Stimulated activated CD4-positive, alpha-beta T cell treated with anti-CD3 and anti-CD28 coated beads, Interleukin-15, amount 100 ng/mL, for 24 hours (primary cell): Measurements from ENCODE around the gene BLID.

Experiments used
- DNase-seq: peaks from one replicate; pipeline ENCODE4 v3.0.0-alpha.2; 2020

Gene BLID

DNA sequence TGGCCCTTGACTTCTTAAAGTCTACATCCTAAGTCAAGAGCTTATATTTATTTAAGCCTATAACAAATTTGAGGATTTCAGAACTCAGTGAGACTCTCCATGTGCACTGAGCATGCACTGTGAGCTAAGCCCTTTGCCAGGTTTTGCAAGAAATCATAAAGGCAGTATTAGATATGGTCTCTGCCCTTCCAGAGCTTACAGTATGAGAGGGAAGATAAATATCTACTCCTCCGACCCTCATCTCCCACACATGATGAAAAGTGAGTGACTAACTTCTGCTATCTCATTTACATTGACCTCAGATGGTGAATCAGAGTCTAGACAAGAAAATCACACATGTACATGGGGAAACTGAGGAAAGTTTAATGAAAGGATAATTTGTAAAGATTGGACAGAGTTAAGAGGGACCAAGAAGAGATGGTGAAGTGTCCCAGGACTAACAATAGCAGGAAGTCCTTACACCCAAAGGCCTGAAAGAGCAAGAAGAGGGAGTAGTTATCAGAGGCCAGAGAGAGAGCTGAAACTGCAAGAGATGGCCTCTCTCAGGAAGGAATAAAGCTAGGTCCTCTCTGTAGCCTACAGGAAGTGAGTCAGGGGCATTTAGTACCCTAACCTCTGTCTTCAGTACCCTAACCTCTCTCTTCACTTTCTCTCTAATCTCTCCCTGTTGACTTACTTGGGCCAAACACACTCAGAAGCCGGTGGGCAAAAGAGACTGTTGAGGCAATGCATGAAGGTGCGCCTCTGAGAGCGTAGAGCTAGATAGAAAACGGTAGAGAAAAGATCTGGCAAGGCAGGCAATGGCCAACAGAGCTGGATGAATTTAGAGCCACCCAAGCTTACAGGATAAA is 23.0 kb upstream of the BLID start:
- no peak for DNase-seq

DNA sequence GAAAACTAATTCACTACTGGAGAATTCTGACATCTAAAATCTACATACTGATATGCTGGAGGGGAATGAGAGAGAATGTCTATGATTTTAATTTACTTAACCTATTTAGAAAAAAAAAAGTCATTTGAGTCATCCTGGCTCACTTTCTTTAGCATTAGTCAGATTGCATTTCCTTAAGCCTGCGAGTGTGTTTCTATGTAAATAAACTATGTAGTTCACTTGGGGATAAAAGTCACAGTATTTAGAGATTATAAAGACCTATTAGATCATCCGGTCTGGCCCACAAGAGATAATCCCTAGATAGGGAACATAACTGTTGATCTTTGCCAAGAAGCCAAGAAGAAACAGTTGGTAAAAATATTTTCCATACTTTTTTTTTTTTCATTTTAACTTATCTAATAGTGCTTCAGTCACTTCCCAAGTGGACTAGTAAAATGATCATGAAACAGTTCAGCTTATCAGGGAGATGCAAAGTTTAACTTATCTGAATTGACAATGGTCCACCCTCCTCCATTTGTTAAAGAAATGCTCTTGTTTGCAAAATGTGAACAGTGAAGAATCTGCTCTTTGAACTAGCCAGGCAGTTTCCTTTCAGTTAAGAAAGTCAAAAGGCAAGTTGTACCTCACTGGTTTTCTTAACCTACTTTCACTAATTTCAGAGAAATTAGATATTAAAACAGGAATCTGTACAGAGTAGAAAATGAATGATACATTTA is 21.2 kb upstream of the BLID start:
- DNase-seq, result no peak

DNA sequence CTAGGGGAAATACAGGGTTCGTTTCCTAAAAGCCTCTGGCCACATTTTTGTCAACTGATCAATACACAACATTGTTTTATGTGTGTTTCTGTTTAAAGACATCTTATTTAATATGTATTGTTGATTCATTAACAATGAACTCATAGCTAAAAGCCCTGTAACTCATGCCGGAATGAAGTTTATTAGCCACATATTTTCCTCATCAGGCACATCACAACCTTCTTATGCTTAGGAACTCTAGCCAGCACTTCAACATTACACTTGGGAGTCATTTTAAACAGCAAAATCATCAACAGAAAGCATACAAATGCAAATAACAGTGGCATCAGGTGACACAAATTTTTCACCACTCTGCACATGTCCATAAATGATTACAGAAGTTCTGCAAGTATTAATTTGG is 15.1 kb upstream of the BLID start:
- no peak for DNase-seq

DNA sequence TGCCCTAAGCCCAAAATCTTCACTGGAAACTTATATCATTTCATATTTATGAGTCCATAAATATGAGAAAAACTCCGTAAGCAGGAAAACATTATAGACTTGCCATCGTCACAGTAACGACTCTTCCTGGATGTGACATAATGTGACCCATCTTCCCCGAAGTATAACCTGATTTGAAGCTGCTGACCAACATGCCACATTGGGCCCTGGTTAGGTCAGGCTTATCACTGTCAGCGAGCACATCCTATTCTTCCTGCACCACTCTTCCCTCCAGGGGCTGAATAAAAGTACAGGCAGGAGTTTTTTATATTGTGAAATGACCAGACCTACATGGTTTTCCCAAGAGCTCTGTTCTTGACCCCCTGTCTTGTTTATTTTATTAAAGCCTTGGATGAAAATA is 12.1 kb upstream of the BLID start:
- no peak for DNase-seq

DNA sequence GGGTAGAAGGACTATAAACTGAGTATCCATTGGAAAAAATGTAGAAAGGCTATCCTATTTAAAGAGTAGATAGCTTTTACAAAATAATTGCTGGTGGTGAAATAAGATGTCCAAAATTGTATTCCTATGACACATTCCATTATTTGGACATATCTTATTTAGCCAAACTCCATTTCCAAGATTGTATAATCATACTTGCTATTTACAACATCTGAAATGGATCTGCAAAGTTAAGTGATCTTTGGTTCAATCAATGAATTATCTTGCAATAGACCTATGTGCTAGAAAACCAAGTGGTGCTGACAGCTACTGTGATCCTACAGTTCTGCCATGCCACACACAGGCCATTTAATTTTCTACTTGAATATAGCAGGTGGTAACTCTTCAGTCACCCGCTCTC is 11.0 kb upstream of the BLID start:
- no peak for DNase-seq

DNA sequence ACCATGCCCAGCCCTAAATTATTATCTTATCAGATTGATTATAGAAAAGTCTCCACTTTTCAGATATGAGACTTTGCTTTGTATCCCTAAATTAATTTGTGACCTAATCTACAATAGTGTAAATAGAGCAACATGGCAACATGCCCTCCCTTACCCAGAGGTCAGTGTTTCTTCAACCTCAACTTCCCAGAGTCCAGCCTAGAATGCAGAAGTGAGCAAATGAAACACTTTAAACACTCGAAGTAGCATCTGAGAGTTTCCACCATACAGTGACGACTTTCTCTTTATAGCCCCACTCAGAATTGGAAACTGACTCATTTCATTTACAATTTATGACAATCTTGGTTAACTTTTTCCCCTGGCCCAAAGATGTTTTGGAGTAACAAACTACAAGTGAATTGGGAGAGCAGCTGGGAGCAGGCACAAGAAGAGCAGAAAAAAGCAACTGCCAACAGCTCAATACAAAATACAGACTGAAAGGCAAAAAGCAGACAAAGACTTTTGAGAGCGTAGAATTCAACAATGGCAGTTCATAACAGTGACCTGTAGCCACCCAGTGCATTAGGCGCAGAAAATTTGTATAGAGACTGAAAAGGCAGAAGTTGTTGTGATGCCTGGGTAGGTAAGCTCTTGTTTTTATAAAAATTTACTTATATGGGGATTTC is 10.1 kb upstream of the BLID start:
- DNase-seq, result no peak

DNA sequence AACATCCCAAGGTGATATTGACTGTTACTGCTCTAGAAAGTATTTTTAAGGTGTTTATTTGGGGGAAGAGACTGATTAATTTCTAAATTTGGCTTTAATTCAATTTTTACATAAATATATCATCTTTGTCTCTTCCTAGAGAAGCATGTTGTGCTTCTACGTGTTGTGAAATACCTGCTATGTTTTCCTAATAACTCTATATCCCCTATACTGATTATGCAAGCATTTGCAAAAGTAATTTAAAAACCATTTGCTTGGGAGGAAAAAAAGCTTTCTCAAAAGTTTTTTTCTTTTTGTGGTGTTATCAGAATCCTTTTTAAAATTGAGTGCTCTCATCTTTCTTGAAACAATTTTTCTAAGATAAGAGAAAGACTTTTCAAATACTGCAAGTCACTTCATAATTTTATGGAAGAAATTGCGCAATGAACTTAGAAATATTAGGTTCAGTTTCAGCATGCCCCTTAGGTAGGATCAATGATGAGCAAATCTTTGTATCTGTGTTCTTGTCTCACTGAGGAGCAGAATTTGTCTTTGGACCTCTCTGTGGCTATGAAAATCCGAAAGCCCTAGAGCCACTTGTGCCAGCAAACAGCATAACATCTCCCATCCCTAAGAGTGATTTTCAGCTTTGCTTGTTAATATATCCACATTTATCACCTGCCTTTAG is 7.4 kb upstream of the BLID start:
- no peak for DNase-seq

DNA sequence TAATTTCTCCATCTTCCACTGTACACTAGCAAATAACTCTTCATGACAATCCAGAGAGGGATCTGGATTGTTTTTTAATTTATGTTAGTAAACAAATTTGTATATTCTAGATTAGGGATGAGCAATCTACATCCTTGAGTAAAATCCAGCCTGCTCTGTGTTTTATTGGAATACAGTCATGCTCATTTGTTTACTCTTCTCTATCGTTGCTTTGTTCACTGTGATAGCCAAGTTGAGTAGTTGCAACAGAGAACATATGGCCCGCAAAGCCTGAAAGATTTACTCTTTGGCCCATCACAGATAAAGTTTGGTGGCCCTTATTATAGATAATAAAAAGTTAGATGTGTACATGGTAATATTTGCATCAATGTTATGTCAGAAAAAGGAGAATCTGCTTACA is 6.2 kb upstream of the BLID start:
- no peak for DNase-seq

DNA sequence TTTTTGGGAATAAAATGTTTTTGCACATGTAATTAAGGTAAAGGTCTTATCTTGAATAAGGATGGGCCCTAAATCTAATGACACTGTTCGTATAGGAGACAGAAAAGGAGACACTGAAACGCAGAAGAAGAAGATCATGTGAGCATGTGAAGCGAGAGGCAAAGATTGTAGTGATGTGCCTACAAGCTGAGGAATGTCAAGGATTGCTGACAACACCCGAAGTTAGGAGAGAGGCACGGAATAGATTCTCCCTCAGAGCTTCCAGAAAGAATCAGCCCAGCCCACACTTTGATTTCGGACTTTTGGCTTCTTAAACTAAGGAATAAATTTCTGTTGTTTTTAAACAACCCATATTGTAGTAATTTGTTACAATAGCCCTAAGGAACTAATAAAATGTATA is 4.1 kb upstream of the BLID start:
- no peak for DNase-seq

DNA sequence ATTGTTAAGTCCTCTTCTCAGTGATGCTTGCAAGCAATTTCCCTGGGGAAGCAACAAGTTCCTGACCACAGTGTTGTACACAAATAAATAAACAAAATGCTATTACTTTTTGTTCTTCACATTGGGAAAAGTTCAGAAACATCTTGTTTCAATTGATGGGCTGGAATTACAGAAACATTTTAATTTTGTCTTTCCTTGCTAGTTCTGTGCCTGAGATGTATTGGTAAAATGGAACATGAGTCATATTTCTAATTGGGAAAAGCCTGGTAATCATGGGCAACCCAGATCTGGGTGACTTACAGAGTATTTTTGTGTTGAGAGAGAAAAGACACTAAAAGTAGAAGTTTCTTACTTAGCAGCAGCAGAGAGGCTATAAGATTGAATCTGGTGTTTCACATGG is 576 bp upstream of the BLID start:
- no peak for DNase-seq

DNA sequence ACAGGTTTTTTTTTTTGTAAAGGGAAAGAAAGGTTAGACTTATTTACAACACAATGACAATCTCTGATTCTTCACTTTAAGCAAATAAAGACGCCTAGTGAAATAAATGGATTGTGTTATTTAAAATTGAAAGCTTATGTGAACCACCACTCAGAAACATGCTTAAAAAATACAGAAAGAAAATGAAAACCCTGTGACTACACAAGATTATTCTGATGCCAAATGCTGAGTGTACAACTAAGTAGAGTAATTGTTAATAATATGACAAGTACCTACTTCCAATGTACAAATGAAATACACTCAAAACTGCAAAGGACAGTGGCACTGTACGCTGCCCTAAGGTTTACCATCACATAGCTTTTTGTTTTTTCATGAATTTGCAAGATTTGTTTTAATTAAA is 1.0 kb downstream of the BLID start:
- DNase-seq, result no peak

DNA sequence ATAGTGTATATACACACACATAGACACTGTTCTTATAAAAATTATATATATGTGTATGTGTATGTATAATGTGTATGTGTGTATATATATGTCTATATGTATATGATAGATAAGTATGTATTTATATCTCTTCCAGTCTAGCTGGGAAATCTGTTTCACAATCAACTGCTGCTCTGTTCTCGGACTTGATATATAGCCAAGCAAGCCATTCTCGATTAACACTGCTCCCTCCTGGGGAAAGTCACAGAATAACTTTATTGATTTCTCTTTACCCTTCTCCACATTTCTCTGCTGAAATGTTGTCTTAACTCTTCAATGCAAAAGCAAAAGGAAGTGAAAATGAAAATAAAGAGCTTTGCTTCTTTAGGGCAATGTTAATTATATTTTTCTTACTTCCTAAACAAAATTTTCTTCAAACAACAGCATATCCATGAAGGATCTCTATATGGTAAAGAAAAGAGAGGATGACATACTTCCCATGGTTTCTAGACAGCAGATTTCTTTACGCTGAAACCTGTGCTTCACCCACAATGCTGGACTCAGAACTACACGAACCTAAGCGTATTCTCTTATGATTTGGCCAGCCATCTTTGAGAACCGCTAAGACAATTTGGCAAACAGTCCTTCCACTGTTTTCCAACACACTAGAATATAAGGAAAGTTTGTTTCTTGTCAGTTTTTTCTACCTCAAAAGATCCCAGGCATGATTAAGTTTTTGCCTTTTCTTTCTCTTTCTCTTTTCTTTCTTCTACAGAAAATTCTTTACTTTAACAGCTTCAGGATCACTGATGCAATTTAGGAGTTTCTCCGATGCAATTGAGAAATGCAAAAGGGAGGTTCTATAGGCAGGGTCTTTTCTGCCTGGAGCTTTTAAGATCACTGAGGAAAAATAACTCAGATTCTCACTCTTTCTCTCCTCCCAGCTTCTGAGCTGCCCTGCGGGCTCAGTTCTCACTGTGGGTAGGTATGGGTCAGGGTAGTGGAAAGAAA is 1.9 kb downstream of the BLID start:
- no peak for DNase-seq

DNA sequence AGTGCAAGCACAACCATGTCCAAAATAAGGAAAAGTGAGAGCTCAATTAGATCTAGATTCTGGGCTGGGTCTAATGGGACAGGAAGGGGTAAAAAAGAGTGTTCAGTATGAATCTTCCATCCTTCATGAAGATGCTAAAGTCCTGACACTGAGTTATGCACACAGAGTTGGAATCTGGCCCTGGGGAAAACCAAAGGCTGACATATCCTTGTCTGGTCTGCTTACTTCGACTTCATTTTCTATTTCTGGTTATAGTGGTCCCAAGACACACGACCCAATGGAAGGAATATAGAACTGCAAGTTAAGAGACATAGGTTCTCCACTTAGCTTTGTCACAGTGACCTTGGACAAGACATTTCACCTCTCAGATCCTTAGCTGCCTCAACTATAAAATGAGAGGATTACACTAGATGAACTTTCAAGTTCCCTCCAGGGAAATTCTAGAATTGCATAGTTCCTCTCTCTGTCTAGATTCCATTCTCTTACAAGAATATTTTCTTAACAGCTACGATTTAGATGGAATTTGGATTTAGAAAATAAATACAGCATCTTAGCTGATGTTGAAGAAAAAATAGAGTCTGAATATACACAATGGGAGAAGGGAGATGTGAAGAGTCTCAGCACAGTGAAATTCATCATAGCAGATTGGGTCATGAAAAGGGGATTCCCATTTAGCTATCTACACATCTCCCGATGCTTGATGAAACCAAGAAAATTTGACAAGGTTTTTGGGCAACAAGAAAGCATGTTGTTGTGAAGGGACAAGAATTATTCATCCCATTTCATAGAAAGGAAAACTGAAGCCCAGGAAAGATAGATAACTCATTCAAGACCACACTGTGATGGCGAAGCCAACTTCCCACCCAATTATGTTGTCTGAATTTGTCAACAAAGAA is 3.3 kb downstream of the BLID start:
- DNase-seq, result no peak

DNA sequence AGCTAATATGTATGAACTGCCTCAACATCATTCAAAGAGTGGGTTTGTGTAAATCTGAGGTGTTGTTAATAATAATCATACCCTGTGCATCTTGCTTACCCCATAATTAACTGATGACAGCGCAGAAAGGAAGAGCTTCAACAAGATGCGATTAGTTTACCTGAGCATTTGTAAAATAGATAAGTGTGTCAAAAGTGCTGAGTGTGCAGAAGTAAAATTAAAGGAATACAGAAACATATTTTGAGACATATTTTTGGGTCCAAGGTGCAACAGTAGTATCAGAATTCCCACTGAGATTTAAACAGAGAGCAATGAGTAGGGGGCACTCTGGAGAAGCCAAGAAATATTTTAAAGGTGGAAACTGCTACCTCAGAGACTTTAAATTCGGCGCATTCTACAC is 6.1 kb downstream of the BLID start:
- DNase-seq, result no peak

DNA sequence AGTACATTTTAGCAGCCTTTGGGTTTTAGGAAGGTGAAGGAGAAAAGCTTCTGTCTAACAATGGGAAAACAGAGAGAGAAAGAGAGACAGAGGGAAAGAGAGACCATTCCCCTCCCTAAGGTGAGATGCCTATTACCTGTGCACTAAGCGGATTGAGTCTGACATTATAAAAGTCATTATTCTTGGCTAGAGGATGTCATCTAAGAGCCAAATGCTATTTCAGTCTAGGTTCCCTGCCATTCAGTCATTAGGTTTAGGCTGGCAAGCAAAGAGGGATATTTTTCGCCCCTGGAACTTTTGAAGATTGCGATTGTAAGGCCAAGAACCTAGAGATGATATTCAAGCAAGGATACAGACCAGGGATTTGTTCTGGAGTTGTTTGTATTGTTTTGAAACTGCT is 7.2 kb downstream of the BLID start:
- no peak for DNase-seq

DNA sequence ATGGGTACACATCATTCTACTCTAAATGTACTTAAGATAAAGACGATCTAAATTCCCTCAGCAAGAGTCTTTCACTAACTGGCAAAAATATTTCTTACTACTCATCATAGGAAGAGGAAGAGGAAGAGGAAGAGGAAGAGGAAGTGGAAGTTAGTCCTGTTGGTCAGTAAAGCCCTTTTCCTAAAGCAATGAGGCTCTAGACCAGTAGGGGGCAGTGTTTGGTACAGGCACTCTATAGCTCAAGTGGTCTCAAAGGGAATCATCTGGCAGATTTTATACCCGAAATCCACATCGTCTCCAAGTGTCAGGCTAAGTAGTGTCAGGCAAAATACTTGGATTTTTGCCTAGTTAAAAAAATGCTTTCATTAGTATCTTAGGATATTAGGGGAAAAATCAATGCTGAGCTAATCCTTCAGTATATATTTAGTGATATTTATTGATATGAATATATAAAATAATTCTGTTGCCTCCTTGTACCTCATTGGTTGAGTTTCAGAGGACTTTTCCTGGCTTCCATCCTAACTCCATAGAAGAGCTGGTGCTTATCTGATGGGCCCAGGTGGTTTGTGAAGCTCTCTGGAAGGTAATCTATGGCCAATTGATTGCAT is 7.7 kb downstream of the BLID start:
- DNase-seq, result peak; percentile 24

DNA sequence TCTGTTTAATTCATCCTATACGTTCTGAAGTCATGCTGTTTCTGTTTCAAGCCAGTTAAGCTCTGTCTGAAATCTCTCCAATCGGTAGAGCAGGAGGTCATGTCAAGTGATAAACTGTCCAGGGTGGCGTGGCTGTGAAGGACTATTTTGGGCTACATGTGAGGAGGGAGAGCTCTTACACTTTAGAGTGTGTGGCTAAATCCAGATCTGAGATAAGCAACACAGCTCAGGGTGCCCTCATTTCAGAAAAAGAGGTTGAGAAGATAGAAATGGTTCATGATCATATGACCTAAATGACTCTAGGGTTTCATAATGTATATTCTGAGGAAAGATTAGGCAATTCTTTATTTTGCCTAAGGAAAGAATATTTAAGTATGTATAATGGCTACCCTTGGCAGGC is 8.4 kb downstream of the BLID start:
- no peak for DNase-seq

DNA sequence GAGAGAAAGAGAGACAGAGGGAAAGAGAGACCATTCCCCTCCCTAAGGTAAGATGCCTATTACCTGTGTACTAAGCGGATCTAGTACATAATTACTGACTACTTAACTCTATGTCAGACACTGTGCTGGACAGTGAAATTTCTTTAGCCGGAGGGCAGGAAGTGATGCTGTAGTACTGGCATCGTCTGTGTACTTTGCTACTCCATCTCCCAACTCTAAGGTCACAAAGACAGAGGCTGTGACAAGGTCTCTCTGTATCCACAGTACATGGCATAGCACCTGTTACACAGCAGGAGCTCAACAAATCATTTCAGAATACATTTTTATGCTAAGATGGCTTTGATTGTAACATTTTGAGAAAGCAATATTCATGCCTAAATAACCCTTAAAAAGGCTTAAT is 9.0 kb downstream of the BLID start:
- DNase-seq, result no peak

DNA sequence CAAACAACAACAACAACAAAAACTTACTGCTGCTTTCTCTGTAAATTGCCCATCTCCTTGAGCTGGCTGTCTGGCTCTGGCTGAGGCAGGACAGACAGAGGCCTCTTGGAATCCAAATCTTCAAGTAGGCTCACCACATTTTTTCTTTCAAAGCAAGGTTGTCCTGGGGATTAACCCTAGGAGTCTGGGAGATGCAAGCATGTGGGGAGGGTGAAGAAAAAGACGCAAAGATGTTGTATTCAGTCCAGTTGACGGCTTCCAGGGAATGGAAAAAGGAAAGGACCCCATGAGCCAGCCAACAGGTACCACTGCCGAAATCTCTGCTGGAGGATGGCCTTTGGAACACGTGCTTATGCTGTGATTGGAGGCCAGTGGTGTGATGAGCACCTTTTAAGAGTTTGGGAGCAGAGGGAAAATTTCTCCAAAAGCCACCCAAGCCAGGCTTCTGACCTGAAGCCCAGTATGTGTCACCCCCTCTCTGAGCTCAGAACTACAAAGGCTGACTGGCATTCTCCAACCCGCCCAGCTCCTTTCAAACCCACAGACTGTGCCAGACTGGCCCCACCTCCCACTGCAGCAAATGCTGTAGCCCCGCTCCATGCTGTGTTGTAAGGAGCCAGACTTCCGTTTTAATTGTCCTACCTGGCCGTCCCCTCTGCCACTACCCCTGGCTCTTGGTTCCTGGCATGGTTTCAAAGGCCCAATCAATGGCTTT is 10.8 kb downstream of the BLID start:
- no peak for DNase-seq

DNA sequence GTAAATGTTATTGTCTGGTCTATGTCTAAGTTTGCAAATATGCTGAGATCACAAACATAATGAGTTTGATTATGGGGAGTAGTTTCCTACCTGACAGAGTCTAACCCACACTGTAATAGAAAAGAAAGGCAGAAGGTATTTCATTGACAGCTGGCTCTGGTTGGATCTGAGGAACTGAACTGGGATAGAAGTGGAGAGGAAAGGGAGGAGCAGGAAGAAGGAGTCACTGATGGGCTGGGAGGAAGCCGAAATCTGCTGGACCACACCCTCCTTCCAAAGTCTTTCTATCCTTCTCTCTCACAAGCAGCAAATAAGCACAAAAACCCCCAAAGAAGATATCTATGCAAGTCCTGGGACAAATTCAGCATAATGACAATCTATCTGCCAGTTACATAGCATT is 11.7 kb downstream of the BLID start:
- DNase-seq, result no peak
